ENCODE data around the gene SYPL1.

The SYPL1 gene

GRCh38 chr7:106089647-106090046, 22.5 kb downstream of the SYPL1 start:
- DNase-seq = no peak

DNA sequence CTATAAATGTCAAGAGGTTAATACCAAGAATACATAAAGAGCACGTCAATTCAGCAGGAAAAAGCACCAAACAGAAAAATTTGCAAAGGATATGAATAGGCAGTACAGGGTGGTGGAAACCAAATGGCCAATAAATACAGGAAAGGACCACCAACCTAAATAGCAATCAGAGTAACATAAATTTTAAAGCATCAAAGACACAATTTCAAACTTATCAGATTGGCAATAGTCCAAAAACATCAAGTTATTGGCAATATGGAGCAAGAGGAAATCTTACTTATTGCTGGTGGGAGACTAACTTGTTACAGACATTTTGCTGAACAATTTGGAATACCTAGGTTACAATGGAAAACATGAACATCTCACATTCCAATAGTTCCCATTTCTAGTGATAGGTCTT, 24.1 kb downstream of the SYPL1 start:
- no peak for DNase-seq

GRCh38 chr7:106086062-106086461, 26.1 kb downstream of the SYPL1 start:
- no peak for DNase-seq

- DNase-seq = no peak
Observed at GRCh38 chr7:106085015-106085414, 27.1 kb downstream of the SYPL1 start.

DNA sequence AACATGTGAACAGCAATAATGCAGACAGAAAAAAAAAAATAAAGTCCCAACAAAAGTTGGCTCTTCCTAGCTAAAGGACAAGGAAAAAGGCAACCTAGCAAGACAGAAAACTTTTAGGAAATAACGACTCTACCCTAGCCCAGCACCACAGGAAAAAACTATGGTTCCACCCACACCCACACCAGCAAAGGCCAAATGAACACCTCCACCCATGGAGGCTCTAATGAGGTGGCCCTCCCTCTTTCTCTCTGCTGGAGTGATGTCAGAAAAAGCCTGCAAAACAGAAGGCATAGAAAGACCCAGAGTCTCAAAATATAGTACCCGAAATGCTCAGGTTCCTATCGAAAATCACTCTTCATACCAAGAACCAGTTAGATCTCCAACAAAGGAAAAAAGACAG, 28.4 kb downstream of the SYPL1 start:
- no peak for DNase-seq

DNA sequence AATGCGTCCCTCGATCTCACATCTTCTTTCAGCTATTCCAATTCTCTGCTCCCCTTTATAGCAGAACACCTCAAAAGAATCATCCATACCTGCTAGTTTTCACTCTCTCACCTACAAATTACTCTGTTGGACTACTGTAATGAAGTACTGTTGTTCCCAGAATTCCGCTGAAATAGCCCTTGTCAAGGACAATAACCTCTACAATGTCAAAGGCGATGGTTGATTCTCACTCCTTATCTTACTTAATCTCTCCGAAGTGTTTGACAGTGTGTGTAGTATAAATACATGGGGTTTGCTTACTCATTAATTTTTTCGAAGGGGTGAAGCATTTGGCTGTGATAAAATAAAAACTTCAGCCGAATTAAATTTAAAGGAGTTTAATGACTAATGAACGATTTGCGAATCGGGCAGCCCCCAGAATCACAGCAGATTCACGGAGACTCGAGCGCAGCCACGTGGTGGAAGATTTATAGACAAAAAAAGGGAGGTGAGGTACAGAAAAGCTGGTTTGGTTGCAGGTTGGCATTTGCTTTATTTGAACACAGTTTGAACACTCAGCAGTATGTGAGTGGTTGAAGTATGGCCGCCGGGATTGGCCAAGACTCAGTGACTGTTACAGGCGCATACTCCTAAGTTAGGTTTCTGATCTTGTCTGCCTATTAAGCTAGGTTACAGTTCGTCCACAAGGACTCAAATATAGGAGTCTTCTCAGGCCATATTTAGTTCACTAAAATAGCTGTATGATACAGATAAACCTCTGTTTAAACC, 29.8 kb downstream of the SYPL1 start:
- DNase-seq = no peak

DNA sequence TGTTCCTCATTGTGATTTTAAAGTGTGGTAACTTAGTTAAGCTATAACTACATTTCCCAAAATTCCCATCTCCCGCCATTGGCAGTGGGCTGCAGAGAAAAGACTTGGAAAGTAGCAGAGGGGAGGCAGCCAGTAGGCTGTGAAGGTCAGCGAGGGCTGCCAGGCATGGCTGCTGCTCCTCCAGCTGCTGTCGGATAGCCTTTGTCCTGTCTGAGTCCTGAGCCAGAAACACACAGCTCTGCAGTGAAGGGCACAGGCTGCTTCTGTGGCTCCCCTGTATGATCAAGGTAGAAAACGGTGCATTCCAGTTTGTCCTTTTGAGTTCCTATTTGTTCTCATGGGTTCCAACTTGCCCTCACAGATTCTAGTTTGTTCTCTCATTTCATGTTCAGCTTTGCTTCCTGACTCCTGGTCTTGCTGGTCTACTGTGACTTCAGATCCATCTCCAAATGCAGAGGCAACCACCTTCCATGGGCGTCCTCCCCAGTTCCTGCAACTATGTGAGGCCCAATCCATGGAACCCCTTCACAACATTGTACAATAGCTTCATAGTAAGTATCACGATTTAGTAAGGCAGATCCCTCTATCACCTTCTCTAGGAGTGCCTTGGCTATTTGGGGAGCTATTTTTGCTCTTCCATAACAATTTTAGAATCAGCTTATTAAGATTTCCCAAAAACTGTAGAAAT, 31.7 kb downstream of the SYPL1 start:
- DNase-seq = no peak

- no peak for DNase-seq
Observed at GRCh38 chr7:106076537-106076936, 35.6 kb downstream of the SYPL1 start.

GRCh38 chr7:106075937-106076336, 36.2 kb downstream of the SYPL1 start:
- peak; percentile 44 for DNase-seq

- DNase-seq = no peak
Observed at GRCh38 chr7:106074257-106074656, 37.9 kb downstream of the SYPL1 start.

DNA sequence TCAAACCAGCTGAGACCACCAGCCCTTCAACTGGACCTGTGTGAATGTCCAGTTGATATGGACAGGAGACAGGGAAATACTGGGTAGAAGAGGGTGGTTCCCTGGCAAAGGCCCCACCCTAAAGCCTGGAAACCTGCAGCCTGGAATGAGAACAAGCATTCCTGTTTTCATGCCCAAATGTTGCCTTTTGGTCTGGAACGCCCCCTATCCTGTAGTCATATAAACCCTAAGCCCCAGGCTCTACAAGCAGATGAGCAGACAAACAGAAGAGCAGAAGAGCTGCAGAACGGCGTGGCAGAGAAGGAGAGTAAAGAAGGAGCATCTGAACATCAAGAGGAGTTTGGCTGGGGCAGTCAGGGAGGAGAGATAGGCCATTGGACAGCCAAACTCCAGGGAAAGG, 38.4 kb downstream of the SYPL1 start:
- DNase-seq = no peak

DNA sequence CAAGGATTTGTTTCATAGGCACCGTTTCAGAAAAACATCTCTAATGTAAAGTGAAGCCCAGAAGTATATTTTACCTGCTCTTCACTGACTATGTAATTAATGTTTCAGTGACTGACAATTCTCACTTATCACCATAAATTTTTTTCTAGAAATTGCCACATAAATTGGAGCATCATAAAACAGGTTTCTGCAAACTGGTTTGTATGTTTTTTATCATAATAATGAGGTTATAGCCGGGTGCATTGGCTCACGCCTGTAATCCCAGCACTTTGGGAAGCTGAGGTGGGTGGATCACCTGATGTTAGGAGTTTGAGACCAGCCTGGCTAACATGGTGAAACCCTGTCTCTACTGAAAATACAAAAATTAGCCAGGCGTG, 39.4 kb downstream of the SYPL1 start:
- no peak for DNase-seq

DNA sequence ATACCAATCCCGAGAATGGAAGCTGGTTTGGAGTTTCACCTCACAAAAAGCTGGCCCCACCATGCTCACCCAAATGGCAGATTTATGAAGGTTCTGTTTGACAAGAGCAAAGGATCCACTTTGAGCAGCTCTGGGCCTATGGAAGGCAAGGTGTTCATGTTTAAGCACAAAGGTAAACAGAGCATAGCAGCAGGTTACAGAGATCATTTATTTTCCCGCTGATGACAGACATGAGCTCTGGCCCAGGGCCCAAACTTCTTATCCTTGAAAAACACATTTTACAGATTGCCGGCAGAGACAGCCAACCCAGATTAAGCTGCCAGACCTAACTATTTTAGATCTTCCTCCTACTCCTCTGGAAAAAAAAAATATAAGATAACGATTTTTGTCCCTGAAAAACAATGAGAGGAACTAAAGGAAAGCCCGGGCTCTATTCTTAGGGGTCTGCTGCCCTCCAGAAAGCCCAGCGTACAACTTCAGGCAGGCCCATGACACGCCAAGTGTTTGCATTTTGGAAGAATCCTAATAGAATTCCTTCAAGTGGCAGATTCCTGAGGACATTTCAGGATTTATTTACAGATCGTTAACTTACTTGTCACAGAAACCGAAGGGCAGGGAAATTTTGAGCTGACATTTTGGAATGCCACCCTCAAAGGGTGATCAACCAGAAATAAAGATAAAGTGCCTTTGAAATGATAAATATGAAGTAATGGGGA, 40.0 kb downstream of the SYPL1 start:
- DNase-seq = peak; percentile 78

- DNase-seq = no peak
Observed at GRCh38 chr7:106071356-106071998, 40.6 kb downstream of the SYPL1 start.

DNA sequence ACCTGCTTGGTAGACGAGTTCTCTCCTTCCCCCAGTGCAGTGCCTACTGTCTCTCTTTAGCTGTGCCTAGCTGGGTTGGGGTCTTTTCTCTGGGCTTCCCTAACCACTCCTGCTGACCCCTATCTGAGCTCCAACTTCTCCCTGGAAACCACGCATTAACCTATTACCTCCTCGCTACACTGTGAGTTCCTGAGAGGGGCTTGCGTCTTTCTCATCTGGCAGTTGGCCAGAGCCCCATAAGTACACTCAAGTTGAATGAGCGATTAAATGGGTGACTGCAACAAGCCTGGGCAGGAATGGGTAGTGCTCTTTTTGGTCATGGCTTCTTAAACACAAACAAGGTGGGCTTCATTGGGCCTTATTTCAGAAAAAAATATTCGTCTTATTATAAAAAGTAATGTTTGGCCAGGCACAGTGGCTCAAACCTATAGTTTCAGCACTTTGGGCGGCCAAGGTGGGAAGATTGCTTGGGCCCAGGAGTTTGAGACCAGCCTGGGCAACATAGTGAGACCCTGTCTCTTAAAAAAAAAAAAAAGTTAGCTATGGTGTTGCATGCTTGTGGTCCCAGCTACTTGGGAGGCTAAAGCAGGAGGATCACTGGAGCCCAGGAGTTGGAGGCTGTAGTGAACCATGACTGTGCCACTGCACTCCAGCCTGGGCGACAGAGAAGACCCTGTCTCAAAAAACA, 41.4 kb downstream of the SYPL1 start:
- DNase-seq = peak; percentile 94

DNA sequence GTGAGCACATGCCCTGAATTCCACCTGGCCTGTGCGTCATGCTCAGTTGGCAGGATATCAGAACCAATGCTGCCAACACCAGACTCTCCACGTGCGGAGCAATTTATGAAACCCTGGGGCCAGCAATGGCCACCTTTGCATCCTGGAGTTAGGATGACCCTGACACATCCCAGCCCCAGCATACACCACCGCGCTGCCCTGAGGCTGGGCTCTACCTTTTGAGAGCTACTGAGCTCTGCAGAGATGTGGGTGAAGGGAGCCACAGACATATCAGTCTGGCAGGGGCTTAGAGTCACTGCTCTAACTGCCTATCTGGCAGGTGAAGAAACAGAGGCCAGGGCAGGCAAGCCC, 41.9 kb downstream of the SYPL1 start:
- DNase-seq = peak; percentile 79

DNA sequence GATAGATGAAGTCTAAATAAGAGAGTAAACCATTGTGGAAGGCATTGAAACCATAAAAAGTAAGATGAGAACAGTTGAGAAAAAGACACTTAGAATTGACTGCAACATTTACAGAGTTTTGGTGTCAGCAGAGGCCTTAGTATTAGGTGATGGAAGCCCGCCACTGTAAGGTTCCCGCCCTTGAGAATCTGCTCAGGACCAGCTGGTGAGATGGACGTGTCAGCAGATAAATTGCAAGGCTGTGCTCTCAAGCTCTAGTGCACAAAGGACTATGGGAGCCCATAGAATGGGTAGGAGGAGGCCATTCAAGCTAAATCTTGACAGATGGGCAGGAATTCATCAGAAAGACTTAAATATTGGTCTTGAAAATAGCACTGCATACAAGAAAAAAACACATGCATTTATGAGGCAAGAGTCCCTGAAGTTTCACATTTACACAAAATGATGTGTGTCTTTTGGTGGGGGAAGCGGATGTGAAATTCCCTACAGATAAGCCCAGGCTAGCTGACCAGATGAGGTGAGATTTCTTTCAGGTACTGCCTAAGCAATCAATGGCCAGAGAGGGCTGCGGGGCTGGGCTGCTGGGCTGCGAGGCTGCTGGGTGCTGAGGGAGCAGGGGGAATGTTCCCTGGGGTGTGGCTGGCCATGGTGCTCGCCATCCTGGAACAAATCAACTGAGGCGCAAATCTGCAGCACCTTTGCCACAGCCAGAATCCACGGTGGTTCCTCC, 42.5 kb downstream of the SYPL1 start:
- no peak for DNase-seq

GRCh38 chr7:106068986-106069385, 43.1 kb downstream of the SYPL1 start:
- DNase-seq = no peak

- no peak for DNase-seq
Observed at GRCh38 chr7:106068538-106068961, 43.6 kb downstream of the SYPL1 start.

DNA sequence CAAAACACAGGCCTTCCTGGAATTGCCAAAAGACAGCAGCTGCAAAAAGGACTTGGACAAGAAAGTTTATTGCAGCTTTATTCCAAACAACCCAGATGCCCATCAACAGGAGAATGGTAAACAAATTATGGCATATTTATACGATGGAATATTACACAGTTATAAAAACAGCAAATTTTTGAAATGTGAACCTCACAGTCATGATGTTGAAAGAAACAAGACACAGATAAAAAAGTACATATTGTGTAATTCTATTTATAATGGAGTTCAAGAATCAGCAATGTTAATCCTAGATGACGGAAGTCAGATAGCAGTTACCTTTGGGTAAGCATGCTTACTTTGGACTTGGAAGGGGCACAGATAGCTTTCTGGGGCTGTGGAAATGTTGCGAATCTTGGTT, 44.4 kb downstream of the SYPL1 start:
- no peak for DNase-seq

- peak; percentile 26 for DNase-seq
Observed at GRCh38 chr7:106065575-106066500, 46.3 kb downstream of the SYPL1 start.

All from DMS79 (cell line).